HEK293T (cell line): ENCODE data around the gene LOXL3.

Experiments
- CTBP1 ChIP-seq: fragments of 450-650 bp; IDR thresholded peaks from 2 replicates; pipeline ENCODE4 v1.6.1; 2016; ENCODE audit warnings: borderline replicate concordance
- FOXK2 ChIP-seq: fragments of 450-650 bp; IDR thresholded peaks from 2 replicates; pipeline ENCODE4 v1.6.1; 2016; ENCODE audit warnings: mild to moderate bottlenecking
- NFRKB ChIP-seq: fragments of 450-650 bp; IDR thresholded peaks from 2 replicates; pipeline ENCODE4 v1.6.1; 2016; ENCODE audit warnings: mild to moderate bottlenecking, moderate library complexity
- SP1 ChIP-seq: fragments of 450-650 bp; IDR thresholded peaks from 2 replicates; pipeline ENCODE4 v1.6.1; 2017
- SUZ12 ChIP-seq: fragments of 450-650 bp; IDR thresholded peaks from 2 replicates; pipeline ENCODE4 v1.6.1; 2016; ENCODE audit warnings: mild to moderate bottlenecking
- ZNF384 ChIP-seq: fragments of 450-650 bp; IDR thresholded peaks from 2 replicates; pipeline ENCODE4 v1.6.1; 2016

DNA sequence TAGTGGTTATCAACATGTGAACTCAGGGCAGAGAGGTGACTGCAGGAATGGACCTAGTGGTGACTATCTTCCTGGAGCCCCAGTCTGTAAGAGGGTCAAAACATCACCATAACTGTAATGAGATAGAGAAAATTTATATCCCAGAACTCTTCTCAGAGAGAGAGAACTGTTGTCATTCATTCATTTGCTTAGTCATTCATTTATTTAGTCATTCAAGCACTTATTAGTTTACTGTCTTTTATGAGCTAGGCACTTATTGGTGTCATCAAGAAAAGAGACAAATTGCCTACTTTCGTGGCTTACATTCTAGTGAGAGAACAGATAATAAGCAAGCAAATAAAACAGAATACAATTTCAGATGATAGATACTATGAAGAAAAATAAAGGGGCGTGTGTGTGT lies 34.9 kb upstream of the LOXL3 start:
- TF ChIP-seq ZNF384 (no peak), SUZ12 (no peak), SP1 (no peak), NFRKB (no peak), CTBP1 (no peak), FOXK2 (no peak)
